CD4-positive, alpha-beta T cell (primary cell): Measurements from ENCODE around the gene TSHZ3. TPM values are rescaled to one million over a fixed set of nuclear protein-coding genes. Genes with fewer than 3 reads are reported as not detected.

Experiments
- ATAC-seq: fragments of 200-7000 bp; cut with Tn5 transposase; one replicate; pipeline ENCODE4 v1.10.0; 2022; ENCODE audit warnings: mild to moderate bottlenecking; ENCODE audit not compliant: poor library complexity
- CTCF ChIA-PET: fragments of 350-600 bp; sonication (Branson Sonifier 250); formaldehyde crosslinking; loops from one replicate; lab custom pipeline; 2021; ENCODE audit warnings: antibody characterized with exemption, inconsistent platforms; lab: Charles Lee
- POLR2A ChIA-PET: fragments of 350-600 bp; sonication (Branson Sonifier 250); formaldehyde crosslinking; loops from one replicate; lab custom pipeline; 2021; ENCODE audit warnings: antibody characterized with exemption, inconsistent platforms; lab: Charles Lee
- DNase-seq, 14 experiments: peaks; one replicate each; pipeline ENCODE4 v3.0.0-alpha.2; 2013 to 2020; ENCODE audit warnings: mixed read lengths in 2 of 14
- H3K27ac ChIP-seq, 2 donors: one replicate each; pipeline versions ENCODE4 v1.5.1 to v1.7.0; 2013; ENCODE audit warnings: low read length in 2 of 2, low read depth in 1 of 2, mild to moderate bottlenecking in 1 of 2
- H3K27me3 ChIP-seq, 2 experiments: 1 replicate in 1 of 2; 2 replicates in 1 of 2; pipeline versions ENCODE4 v1.6.1 to v1.7.0; 2013; ENCODE audit warnings: low read length in 2 of 2, control low read depth in 1 of 2, mild to moderate bottlenecking in 1 of 2, moderate library complexity in 1 of 2; ENCODE audit not compliant: insufficient read depth in 2 of 2, control insufficient read depth in 1 of 2
- H3K36me3 ChIP-seq: one replicate; pipeline ENCODE4 v1.6.1; 2013; ENCODE audit warnings: low read length, control low read depth; ENCODE audit not compliant: insufficient read depth
- H3K4me1 ChIP-seq: one replicate; pipeline ENCODE4 v1.6.1; 2013; ENCODE audit warnings: low read length, control low read depth; ENCODE audit not compliant: insufficient read depth
- H3K4me3 ChIP-seq: one replicate; pipeline ENCODE4 v1.5.1; 2013; ENCODE audit warnings: mild to moderate bottlenecking, low read length, moderate library complexity
- H3K9me3 ChIP-seq, 2 experiments: 1 replicate in 1 of 2; 2 replicates in 1 of 2; pipeline versions ENCODE4 v1.6.1 to v1.7.0; 2013; ENCODE audit warnings: low read length in 2 of 2, mild to moderate bottlenecking in 2 of 2, control low read depth in 1 of 2, moderate library complexity in 1 of 2; ENCODE audit not compliant: control insufficient read depth in 1 of 2, insufficient read depth in 1 of 2
- H3K27ac Mint-ChIP-seq: one replicate; pipeline ENCODE4 v1.8.0; 2020; ENCODE audit warnings: mixed read lengths
- H3K27me3 Mint-ChIP-seq: one replicate; pipeline ENCODE4 v1.8.0; 2021; ENCODE audit warnings: mixed read lengths
- H3K36me3 Mint-ChIP-seq: one replicate; pipeline ENCODE4 v1.8.0; 2021; ENCODE audit warnings: low read depth, mixed read lengths
- H3K4me1 Mint-ChIP-seq: one replicate; pipeline ENCODE4 v1.8.0; 2021; ENCODE audit warnings: low read depth, mixed read lengths
- H3K4me3 Mint-ChIP-seq: one replicate; pipeline ENCODE4 v1.8.0; 2020; ENCODE audit warnings: mild to moderate bottlenecking, mixed read lengths
- H3K9me3 Mint-ChIP-seq: one replicate; pipeline ENCODE4 v1.8.0; 2020; ENCODE audit warnings: mixed read lengths
- CTCF ChIP-seq: fragments of 200-600 bp; IDR thresholded peaks from one replicate; pipeline ENCODE4 v1.8.0; 2022; ENCODE audit warnings: antibody characterized with exemption, mild to moderate bottlenecking
- intact Hi-C, 2 experiments: fragments of 100-400 bp; cut with DNase I in 1 of 2; cut with micrococcal nuclease in 1 of 2; formaldehyde crosslinking; loops; one replicate each; pipeline versions ENCODE4 v1.15.1 to v1.9.0; 2023 to 2025; cut with DNase I, micrococcal nuclease
- total RNA-seq, 174 experiments: library from RNA in 2 of 174; stranded (reverse) in 2 of 174; gene quantifications; one replicate each; pipeline ENCODE4 v1.2.3 and lab custom pipeline; 2021 to 2026

The TSHZ3 gene
- total RNA-seq, 2 experiments from 2014 or later = 0.38 to 0.61 TPM

GRCh38 chr19:31286491-31286890 lies 62.7 kb downstream of the TSHZ3 start:
- H3K27ac ChIP-seq = no peak overlapping the region

GRCh38 chr19:31285744-31286143 lies 63.5 kb downstream of the TSHZ3 start:
- Mint-ChIP-seq H3K9me3 (no peaks in the 10 kb centered on the region), H3K4me1 (peaks cover 8% of the 10 kb centered on the region), H3K4me3 (no peak overlapping the region), H3K27me3 (no peaks in the 10 kb centered on the region), H3K27ac (no peak overlapping the region), H3K36me3 (no peaks in the 10 kb centered on the region)
- H3K9me3 ChIP-seq = no peaks in the 10 kb centered on the region
- ATAC-seq = no peak
- no peaks in the 10 kb centered on the region for H3K27me3 ChIP-seq
- no peak overlapping the region for H3K4me3 ChIP-seq
- POLR2A ChIA-PET = no interaction called here
- CTCF ChIA-PET = interaction anchor here (0.7 to 1.0 kb wide), 2 partner anchors 175 to 1080 kb away, joined by 3 to 4 read pairs; no protein-coding TSS in a partner anchor
- H3K36me3 ChIP-seq = no peaks in the 10 kb centered on the region
- intact Hi-C loops = no loop called here
- TF ChIP-seq CTCF = no peak
- H3K4me1 ChIP-seq = peaks cover 3% of the 10 kb centered on the region
- H3K27ac ChIP-seq = no peak overlapping the region
- no peak for DNase-seq

More at GRCh38 chr19:31286491-31286890, 62.7 kb downstream of the TSHZ3 start:
- Histone ChIP-seq H3K36me3 (no peaks in the 10 kb centered on the region), H3K4me1 (peaks cover 3% of the 10 kb centered on the region), H3K9me3 (no peaks in the 10 kb centered on the region), H3K27me3 (no peaks in the 10 kb centered on the region), H3K4me3 (no peak overlapping the region)
- H3K27ac Mint-ChIP-seq = no peak overlapping the region
- peaks cover 8% of the 10 kb centered on the region for H3K4me1 Mint-ChIP-seq
- no peak for TF ChIP-seq CTCF
- CTCF ChIA-PET = no interaction called here
- ATAC-seq (no peak), DNase-seq (no peak)
- no peaks in the 10 kb centered on the region for H3K27me3 Mint-ChIP-seq
- intact Hi-C loops = no loop called here
- no peaks in the 10 kb centered on the region for H3K36me3 Mint-ChIP-seq
- no peaks in the 10 kb centered on the region for H3K9me3 Mint-ChIP-seq
- POLR2A ChIA-PET = no interaction called here
- no peak overlapping the region for H3K4me3 Mint-ChIP-seq

GRCh38 chr19:31284621-31285020 lies 64.6 kb downstream of the TSHZ3 start:
- Histone ChIP-seq H3K27me3 (no peaks in the 10 kb centered on the region), H3K27ac (no peak overlapping the region), H3K4me3 (no peak overlapping the region), H3K4me1 (peaks cover 3% of the 10 kb centered on the region), H3K9me3 (no peaks in the 10 kb centered on the region), H3K36me3 (no peaks in the 10 kb centered on the region)
- no peak for TF ChIP-seq CTCF
- no peak for DNase-seq
- Mint-ChIP-seq H3K36me3 (no peaks in the 10 kb centered on the region), H3K9me3 (no peaks in the 10 kb centered on the region), H3K27me3 (no peaks in the 10 kb centered on the region), H3K27ac (no peak overlapping the region), H3K4me1 (peaks cover 8% of the 10 kb centered on the region), H3K4me3 (no peak overlapping the region)
- CTCF ChIA-PET = no interaction called here
- no peak for ATAC-seq
- intact Hi-C loops = no loop called here
- POLR2A ChIA-PET = no interaction called here
